Measurements from ENCODE around the gene HHEX. TPM values are rescaled to one million over a fixed set of nuclear protein-coding genes. Genes with fewer than 3 reads are reported as not detected.
"Not testable (repeated sequence)": the region's sequence is repeated elsewhere in the genome, so short reads cannot be mapped to it uniquely, and the experiment has no call there.

The HHEX gene
- total RNA-seq (ENCODE audit: unreplicated experiment), result 182 TPM
- long read RNA-seq, transcript HHEX-202 (4 exons, 1,605 nt), result minor isoform, 26 of 148 reads
- long read RNA-seq, transcript HHEX-201 (4 exons, 1,727 nt), result major isoform, 84 of 148 reads
- long read RNA-seq, transcript HHEX-203 (3 exons, 808 nt), result minor isoform, 29 of 148 reads
- long read RNA-seq, partial matches to known transcripts, result 0 of 148 reads
- long read RNA-seq, other reads (novel, unspliced or antisense), result 9 of 148 reads

GRCh38 chr10:92689663-92690210 lies at the start of gene HHEX:
TSS of gene HHEX (plus strand) at chr10:92689955. CDS start at chr10:92689987, 32 bp downstream.
- Mint-ChIP-seq H3K4me1 (ENCODE audit: unreplicated experiment) (peaks cover 28% of the 10 kb centered on the region), H3K27ac (ENCODE audit: unreplicated experiment) (peak within 1 kb of the TSS; percentile 99), H3K9me3 (ENCODE audit: unreplicated experiment) (no peaks in the 10 kb centered on the region), H3K4me3 (ENCODE audit: unreplicated experiment) (peak within 1 kb of the TSS; percentile 100), H3K36me3 (ENCODE audit: low read depth, unreplicated experiment) (peaks cover 67% of the 10 kb centered on the region), H3K27me3 (ENCODE audit: unreplicated experiment) (peaks cover 34% of the 10 kb centered on the region)
- DNase-seq (ENCODE audit: low spot score), result peak; percentile 70
- TF ChIP-seq CTCF (IDR thresholded peaks at IDR 0.05; ENCODE audit: unreplicated experiment), result peak; percentile 39

GRCh38 chr10:92640107-92640506 lies 49.6 kb upstream of the HHEX start:
- Mint-ChIP-seq H3K4me3 (ENCODE audit: unreplicated experiment) (no peak overlapping the region), H3K4me1 (ENCODE audit: unreplicated experiment) (peaks cover 3% of the 10 kb centered on the region), H3K9me3 (ENCODE audit: unreplicated experiment) (no peaks in the 10 kb centered on the region), H3K27me3 (ENCODE audit: unreplicated experiment) (no peaks in the 10 kb centered on the region), H3K27ac (ENCODE audit: unreplicated experiment) (no peak overlapping the region), H3K36me3 (ENCODE audit: low read depth, unreplicated experiment) (no peaks in the 10 kb centered on the region)
- no peak for TF ChIP-seq CTCF (IDR thresholded peaks at IDR 0.05; ENCODE audit: unreplicated experiment)
- no peak for DNase-seq (ENCODE audit: low spot score)

- no peak for DNase-seq (ENCODE audit: low spot score)
- H3K4me1 Mint-ChIP-seq (ENCODE audit: unreplicated experiment), result peaks cover 3% of the 10 kb centered on the region
- no peaks in the 10 kb centered on the region for H3K27me3 Mint-ChIP-seq (ENCODE audit: unreplicated experiment)
- H3K4me3 Mint-ChIP-seq (ENCODE audit: unreplicated experiment), result no peak overlapping the region
- no peaks in the 10 kb centered on the region for H3K36me3 Mint-ChIP-seq (ENCODE audit: low read depth, unreplicated experiment)
- H3K27ac Mint-ChIP-seq (ENCODE audit: unreplicated experiment), result no peak overlapping the region
- no peak for TF ChIP-seq CTCF (IDR thresholded peaks at IDR 0.05; ENCODE audit: unreplicated experiment)
- no peaks in the 10 kb centered on the region for H3K9me3 Mint-ChIP-seq (ENCODE audit: unreplicated experiment)
Measured at GRCh38 chr10:92641492-92641891, 48.3 kb upstream of the HHEX start.

- no peak overlapping the region for H3K4me3 Mint-ChIP-seq (ENCODE audit: unreplicated experiment)
- TF ChIP-seq CTCF (IDR thresholded peaks at IDR 0.05; ENCODE audit: unreplicated experiment), result no peak
- H3K27ac Mint-ChIP-seq (ENCODE audit: unreplicated experiment), result no peak overlapping the region
- H3K4me1 Mint-ChIP-seq (ENCODE audit: unreplicated experiment), result peaks cover 3% of the 10 kb centered on the region
- H3K36me3 Mint-ChIP-seq (ENCODE audit: low read depth, unreplicated experiment), result no peaks in the 10 kb centered on the region
- DNase-seq (ENCODE audit: low spot score), result no peak
- H3K9me3 Mint-ChIP-seq (ENCODE audit: unreplicated experiment), result no peaks in the 10 kb centered on the region
- no peaks in the 10 kb centered on the region for H3K27me3 Mint-ChIP-seq (ENCODE audit: unreplicated experiment)
Measured at GRCh38 chr10:92644921-92645320, 44.8 kb upstream of the HHEX start.

- H3K27ac Mint-ChIP-seq (ENCODE audit: unreplicated experiment); H3K36me3 Mint-ChIP-seq (ENCODE audit: low read depth, unreplicated experiment); DNase-seq (ENCODE audit: low spot score); H3K27me3 Mint-ChIP-seq (ENCODE audit: unreplicated experiment); H3K4me1 Mint-ChIP-seq (ENCODE audit: unreplicated experiment); H3K9me3 Mint-ChIP-seq (ENCODE audit: unreplicated experiment): not testable (repeated sequence)
- peak overlapping the region; percentile 11 for H3K4me3 Mint-ChIP-seq (ENCODE audit: unreplicated experiment)
Measured at GRCh38 chr10:92650864-92651263, 38.9 kb upstream of the HHEX start.

Data from endothelial cell (in vitro differentiated cells).